Left hindlimb (tissue), 1 donor: ENCODE results near the gene RPAP3.
A peak's percentile ranks its signal among the peaks of the same experiment; 100 is the strongest.

Source experiments
- DNase-seq: peaks from one replicate; pipeline ENCODE4 v3.0.0-alpha.2; 2018

The RPAP3 gene

GRCh38 chr12:47741340-47741703, 35.5 kb upstream of the RPAP3 start:
- peak; percentile 82 for DNase-seq

GRCh38 chr12:47740606-47741339, 34.9 kb upstream of the RPAP3 start:
- no peak for DNase-seq

- no peak for DNase-seq
Observed at GRCh38 chr12:47739979-47740378, 34.1 kb upstream of the RPAP3 start.

GRCh38 chr12:47739297-47739696, 33.5 kb upstream of the RPAP3 start:
- no peak for DNase-seq

GRCh38 chr12:47737936-47738594, 32.2 kb upstream of the RPAP3 start:
- DNase-seq: no peak

GRCh38 chr12:47736877-47737676, 31.2 kb upstream of the RPAP3 start:
- peak; percentile 84 for DNase-seq

GRCh38 chr12:47736216-47736615, 30.4 kb upstream of the RPAP3 start:
- no peak for DNase-seq

- DNase-seq: no peak
Observed at GRCh38 chr12:47735649-47736048, 29.8 kb upstream of the RPAP3 start.

- no peak for DNase-seq
Observed at GRCh38 chr12:47734725-47735480, 29.1 kb upstream of the RPAP3 start.

GRCh38 chr12:47733142-47733541, 27.3 kb upstream of the RPAP3 start:
- DNase-seq: no peak

GRCh38 chr12:47732504-47732903, 26.7 kb upstream of the RPAP3 start:
- no peak for DNase-seq

- no peak for DNase-seq
Observed at GRCh38 chr12:47731723-47732122, 25.9 kb upstream of the RPAP3 start.

- DNase-seq: no peak
Observed at GRCh38 chr12:47730341-47730744, 24.5 kb upstream of the RPAP3 start.

GRCh38 chr12:47729233-47729632, 23.4 kb upstream of the RPAP3 start:
- no peak for DNase-seq

- DNase-seq: no peak
Observed at GRCh38 chr12:47725893-47726292, 20.1 kb upstream of the RPAP3 start.

- no peak for DNase-seq
Observed at GRCh38 chr12:47725091-47725772, 19.4 kb upstream of the RPAP3 start, which contains the start of gene ENDOU. Gene ENDOU, minus strand, starts transcription at chr12:47725490. Its CDS starts 77 bp downstream, at chr12:47725413.

- no peak for DNase-seq
Observed at GRCh38 chr12:47722941-47723631, 17.3 kb upstream of the RPAP3 start.

- DNase-seq: no peak
Observed at GRCh38 chr12:47722136-47722834, 16.5 kb upstream of the RPAP3 start.

- no peak for DNase-seq
Observed at GRCh38 chr12:47721431-47721973, 15.7 kb upstream of the RPAP3 start.

- DNase-seq: no peak
Observed at GRCh38 chr12:47718531-47718930, 12.7 kb upstream of the RPAP3 start.
